ENCODE results near the gene NAPEPLD. TPM values are rescaled to one million over a fixed set of nuclear protein-coding genes. Genes with fewer than 3 reads are reported as not detected.
"Not testable (repeated sequence)": the region's sequence is repeated elsewhere in the genome, so short reads cannot be mapped to it uniquely, and the experiment has no call there.

NAPEPLD gene
- total RNA-seq, 2 donors from 2014 or later = 10.7 to 27.7 TPM

- Histone ChIP-seq H3K36me3 (no peaks in the 10 kb centered on the region), H3K27ac (no peak overlapping the region), H3K4me1 (ENCODE audit: control insufficient read depth in 1 of 2, low read depth in 2 of 2) (peaks cover 3 to 7% of the 10 kb centered on the region in 2 donors), H3K9me3 (no peaks in the 10 kb centered on the region), H3K27me3 (replicated peaks; ENCODE audit: insufficient read depth) (no peaks in the 10 kb centered on the region), H3K4me3 (no peak overlapping the region)
- DNase-seq (ENCODE audit: low spot score) (no peak), ATAC-seq (ENCODE audit: insufficient number of reproducible peaks, low FRiP score, low read depth) (no peak)
- no peak for TF ChIP-seq CTCF (IDR thresholded peaks at IDR 0.05)
Measured at GRCh38 chr7:103068414-103069403, 80.2 kb downstream of the NAPEPLD start.

DNA sequence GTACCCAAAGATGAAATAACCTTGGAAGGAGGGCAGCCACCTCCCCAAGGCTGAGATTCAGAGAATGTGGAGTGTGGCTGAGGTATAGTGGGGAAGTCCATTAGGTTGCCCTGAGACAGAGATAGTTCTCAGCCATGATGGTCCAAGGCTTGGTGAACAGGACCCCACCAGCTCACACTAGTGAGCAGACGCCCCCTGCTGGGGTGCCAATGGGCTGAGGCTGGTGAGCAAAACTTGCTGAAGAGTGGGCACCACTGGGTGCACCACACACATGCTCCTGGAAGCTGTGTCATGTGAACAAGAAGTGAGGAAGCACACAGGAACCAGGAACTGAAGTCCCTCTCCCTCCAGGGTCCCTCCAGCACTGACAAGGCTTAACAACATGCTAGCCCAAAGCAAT lies 83.2 kb downstream of the NAPEPLD start:
- H3K36me3 ChIP-seq = no peaks in the 10 kb centered on the region
- no peak overlapping the region for H3K27ac ChIP-seq
- no peak for DNase-seq (ENCODE audit: low spot score)
- no peaks in the 10 kb centered on the region for H3K27me3 ChIP-seq (replicated peaks; ENCODE audit: insufficient read depth)
- peaks cover 0 to 5% of the 10 kb centered on the region in 2 donors for H3K4me1 ChIP-seq (ENCODE audit: control insufficient read depth in 1 of 2, low read depth in 2 of 2)
- peak; percentile 30 for TF ChIP-seq CTCF (IDR thresholded peaks at IDR 0.05)
- no peak for ATAC-seq (ENCODE audit: insufficient number of reproducible peaks, low FRiP score, low read depth)
- H3K4me3 ChIP-seq = no peak overlapping the region
- no peaks in the 10 kb centered on the region for H3K9me3 ChIP-seq

DNA sequence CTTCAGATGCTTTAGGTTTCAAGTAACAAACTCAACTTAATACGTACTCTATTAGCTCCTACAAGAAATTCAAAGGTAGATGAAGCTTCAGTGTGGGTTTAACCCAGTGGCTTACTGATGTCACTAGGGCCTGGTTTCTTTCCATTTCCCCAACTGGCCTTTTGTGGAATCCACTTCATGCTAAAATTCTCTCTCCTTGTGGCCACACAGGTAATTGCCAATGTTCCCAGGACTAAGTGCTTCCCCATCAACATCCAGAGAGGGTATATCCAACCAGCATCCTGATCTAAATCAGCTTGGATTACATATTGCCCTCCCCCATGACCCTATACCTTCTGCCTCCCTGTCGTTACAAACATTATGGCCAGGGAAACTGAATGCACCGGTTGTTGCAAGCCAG lies 85.0 kb downstream of the NAPEPLD start:
- Histone ChIP-seq H3K36me3 (no peaks in the 10 kb centered on the region), H3K9me3 (no peaks in the 10 kb centered on the region), H3K27ac (no peak overlapping the region), H3K4me3 (no peak overlapping the region), H3K27me3 (replicated peaks; ENCODE audit: insufficient read depth) (no peaks in the 10 kb centered on the region), H3K4me1 (ENCODE audit: control insufficient read depth in 1 of 2, low read depth in 2 of 2) (peaks cover 0 to 9% of the 10 kb centered on the region in 2 donors)
- no peak for TF ChIP-seq CTCF (IDR thresholded peaks at IDR 0.05)
- ATAC-seq (ENCODE audit: insufficient number of reproducible peaks, low FRiP score, low read depth) = no peak
- DNase-seq (ENCODE audit: low spot score) = no peak

- DNase-seq (ENCODE audit: low spot score) (no peak), ATAC-seq (ENCODE audit: insufficient number of reproducible peaks, low FRiP score, low read depth) (no peak)
- Histone ChIP-seq H3K4me1 (ENCODE audit: control insufficient read depth in 1 of 2, low read depth in 2 of 2) (peaks cover 0 to 9% of the 10 kb centered on the region in 2 donors), H3K4me3 (no peak overlapping the region), H3K27me3 (replicated peaks; ENCODE audit: insufficient read depth) (no peaks in the 10 kb centered on the region), H3K36me3 (no peaks in the 10 kb centered on the region), H3K27ac (no peak overlapping the region), H3K9me3 (no peaks in the 10 kb centered on the region)
- TF ChIP-seq CTCF (IDR thresholded peaks at IDR 0.05) = no peak
Measured at GRCh38 chr7:103059471-103059870, 89.4 kb downstream of the NAPEPLD start.

DNA sequence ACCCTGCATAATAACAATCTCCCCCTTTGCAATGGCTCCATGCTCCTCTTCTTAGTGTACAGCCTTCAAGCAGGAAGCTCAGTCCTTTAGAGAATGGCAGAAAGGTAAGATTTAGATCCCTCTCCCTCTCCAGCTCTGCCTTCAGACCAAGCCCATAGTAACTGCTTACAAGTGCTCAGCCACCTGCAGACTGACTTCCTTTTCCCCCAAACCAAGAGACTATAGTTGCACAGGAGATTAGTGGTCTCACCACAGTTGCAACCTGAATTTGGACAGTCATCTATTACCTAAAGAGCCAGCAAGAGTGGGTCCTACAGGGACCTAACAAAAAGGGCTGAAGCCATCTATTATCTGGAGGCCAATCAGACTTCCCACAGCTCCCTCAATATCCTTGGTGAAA lies 90.8 kb downstream of the NAPEPLD start:
- TF ChIP-seq CTCF (IDR thresholded peaks at IDR 0.05) = no peak
- no peaks in the 10 kb centered on the region for H3K36me3 ChIP-seq
- no peaks in the 10 kb centered on the region for H3K27me3 ChIP-seq (replicated peaks; ENCODE audit: insufficient read depth)
- no peak for ATAC-seq (ENCODE audit: insufficient number of reproducible peaks, low FRiP score, low read depth)
- DNase-seq (ENCODE audit: low spot score) = no peak
- H3K9me3 ChIP-seq = no peaks in the 10 kb centered on the region
- no peak overlapping the region for H3K27ac ChIP-seq
- no peak overlapping the region for H3K4me3 ChIP-seq
- peaks cover 0 to 9% of the 10 kb centered on the region in 2 donors for H3K4me1 ChIP-seq (ENCODE audit: control insufficient read depth in 1 of 2, low read depth in 2 of 2)

- not testable (repeated sequence) for DNase-seq (ENCODE audit: low spot score); H3K27ac ChIP-seq; H3K27me3 ChIP-seq (replicated peaks; ENCODE audit: insufficient read depth); H3K9me3 ChIP-seq; H3K4me1 ChIP-seq (ENCODE audit: control insufficient read depth in 1 of 2, low read depth in 2 of 2); ATAC-seq (ENCODE audit: insufficient number of reproducible peaks, low FRiP score, low read depth); H3K36me3 ChIP-seq; H3K4me3 ChIP-seq
Measured at GRCh38 chr7:103056006-103056405, 92.9 kb downstream of the NAPEPLD start.
